ENCODE results near the gene AMBRA1.

Gene AMBRA1

DNA sequence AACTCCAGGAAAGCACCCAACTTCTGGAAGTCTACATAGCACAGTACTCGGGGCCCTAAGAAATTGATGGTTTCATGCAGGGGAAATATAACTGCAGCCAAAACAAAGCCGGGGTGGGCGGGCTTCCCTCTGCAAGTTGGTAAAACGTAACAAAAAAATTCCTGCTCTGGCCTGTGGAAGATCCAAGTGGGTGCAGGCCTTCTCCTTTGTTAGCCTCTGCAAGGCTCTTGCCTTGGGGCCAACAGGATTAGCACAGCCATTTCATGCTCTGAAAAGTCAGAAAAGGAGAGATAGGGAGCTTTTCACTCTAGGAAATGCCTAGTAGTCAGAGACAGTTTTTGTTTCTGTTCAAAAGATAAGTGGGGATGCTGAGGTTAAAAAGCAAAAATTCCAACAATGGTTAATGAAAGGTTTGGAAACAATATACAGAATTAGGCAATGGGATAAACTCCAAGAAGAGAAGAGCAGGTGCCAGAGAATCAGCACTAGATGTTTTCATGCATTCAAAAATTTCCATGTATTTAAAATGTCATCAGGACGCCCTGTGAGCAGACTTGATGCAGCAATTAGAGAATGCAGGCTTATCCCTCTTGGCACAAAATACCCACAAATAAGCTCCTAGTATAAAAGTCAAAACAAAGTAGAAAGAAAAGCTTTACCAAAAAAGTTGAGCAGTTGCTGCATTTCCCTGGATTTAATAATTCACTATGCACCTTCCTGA, 130.0 kb downstream of the AMBRA1 start:
- TF ChIP-seq SNAI2 (CRISPR knock-in tag; IDR thresholded peaks at IDR 0.05) (no peak), ZNF8 (CRISPR knock-in tag; IDR thresholded peaks at IDR 0.05) (no peak), ZFP30 (CRISPR knock-in tag; IDR thresholded peaks at IDR 0.05) (no peak), PPARA (CRISPR knock-in tag; IDR thresholded peaks at IDR 0.05; ENCODE audit: borderline replicate concordance) (no peak)
- TF ChIP-seq, protein P1, sequence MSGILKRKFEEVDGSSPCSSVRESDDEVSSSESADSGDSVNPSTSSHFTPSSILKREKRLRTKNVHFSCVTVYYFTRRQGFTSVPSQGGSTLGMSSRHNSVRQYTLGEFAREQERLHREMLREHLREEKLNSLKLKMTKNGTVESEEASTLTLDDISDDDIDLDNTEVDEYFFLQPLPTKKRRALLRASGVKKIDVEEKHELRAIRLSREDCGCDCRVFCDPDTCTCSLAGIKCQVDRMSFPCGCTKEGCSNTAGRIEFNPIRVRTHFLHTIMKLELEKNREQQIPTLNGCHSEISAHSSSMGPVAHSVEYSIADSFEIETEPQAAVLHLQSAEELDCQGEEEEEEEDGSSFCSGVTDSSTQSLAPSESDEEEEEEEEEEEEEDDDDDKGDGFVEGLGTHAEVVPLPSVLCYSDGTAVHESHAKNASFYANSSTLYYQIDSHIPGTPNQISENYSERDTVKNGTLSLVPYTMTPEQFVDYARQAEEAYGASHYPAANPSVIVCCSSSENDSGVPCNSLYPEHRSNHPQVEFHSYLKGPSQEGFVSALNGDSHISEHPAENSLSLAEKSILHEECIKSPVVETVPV (CRISPR knock-in tag; IDR thresholded peaks at IDR 0.05), result no peak
- ATAC-seq, result no peak

DNA sequence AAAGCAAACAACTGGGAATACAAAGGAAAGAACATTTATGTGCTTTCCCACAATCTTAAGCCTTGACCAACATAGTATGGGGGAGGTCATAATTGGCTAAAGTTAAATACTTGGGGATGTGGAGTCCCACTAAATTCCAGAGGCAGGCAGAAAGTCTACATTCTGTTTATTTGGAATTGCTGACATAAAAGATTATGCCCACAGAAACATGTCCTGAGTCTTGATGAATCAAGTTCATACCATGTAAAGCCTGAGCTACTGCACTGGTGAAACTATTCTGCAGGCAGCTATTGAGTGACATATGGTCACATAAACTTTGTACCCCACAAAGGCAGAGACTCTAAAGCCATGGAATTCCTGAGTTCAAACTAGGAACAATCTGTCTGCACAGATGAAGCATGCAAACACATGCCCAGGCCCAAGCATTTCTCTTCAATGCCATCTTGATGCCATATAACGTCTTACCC, 132.3 kb downstream of the AMBRA1 start:
- no peak for ATAC-seq
- TF ChIP-seq SNAI2 (CRISPR knock-in tag; IDR thresholded peaks at IDR 0.05), result no peak
- no peak for TF ChIP-seq GLIS3 (CRISPR knock-in tag; IDR thresholded peaks at IDR 0.05)
- no peak for TF ChIP-seq ZFP3 (CRISPR knock-in tag; IDR thresholded peaks at IDR 0.05)
- no peak for TF ChIP-seq CSDC2 (CRISPR knock-in tag; IDR thresholded peaks at IDR 0.05)
- TF ChIP-seq, protein P2, sequence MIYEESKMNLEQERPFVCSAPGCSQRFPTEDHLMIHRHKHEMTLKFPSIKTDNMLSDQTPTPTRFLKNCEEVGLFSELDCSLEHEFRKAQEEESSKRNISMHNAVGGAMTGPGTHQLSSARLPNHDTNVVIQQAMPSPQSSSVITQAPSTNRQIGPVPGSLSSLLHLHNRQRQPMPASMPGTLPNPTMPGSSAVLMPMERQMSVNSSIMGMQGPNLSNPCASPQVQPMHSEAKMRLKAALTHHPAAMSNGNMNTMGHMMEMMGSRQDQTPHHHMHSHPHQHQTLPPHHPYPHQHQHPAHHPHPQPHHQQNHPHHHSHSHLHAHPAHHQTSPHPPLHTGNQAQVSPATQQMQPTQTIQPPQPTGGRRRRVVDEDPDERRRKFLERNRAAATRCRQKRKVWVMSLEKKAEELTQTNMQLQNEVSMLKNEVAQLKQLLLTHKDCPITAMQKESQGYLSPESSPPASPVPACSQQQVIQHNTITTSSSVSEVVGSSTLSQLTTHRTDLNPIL (CRISPR knock-in tag; IDR thresholded peaks at IDR 0.05; ENCODE audit: low read depth), result no peak
- TF ChIP-seq, protein P1 (CRISPR knock-in tag; IDR thresholded peaks at IDR 0.05), result no peak
- TF ChIP-seq ESRRG (CRISPR knock-in tag; IDR thresholded peaks at IDR 0.05), result no peak
- TF ChIP-seq BACH2 (CRISPR knock-in tag; IDR thresholded peaks at IDR 0.05; ENCODE audit: borderline replicate concordance), result no peak

DNA sequence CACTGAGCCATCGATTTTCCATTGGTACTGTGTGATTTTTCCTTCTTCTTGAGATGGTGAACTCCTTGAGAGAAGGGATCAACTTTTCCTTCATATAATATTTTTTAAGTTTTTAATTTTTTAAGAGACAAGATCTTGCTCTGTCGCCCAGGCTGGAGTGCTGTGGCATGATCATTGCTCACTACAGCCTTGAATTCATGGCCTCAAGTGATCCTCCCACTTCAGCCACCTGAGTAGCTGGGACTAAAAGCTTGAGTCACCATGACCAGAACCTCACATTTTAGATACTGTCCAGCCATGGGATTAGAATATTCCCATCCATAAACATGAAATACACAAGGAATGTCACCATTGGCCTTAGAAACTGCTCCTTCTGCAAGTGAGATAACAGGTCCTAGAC, 135.3 kb downstream of the AMBRA1 start:
- no peak for ATAC-seq

More for the DNA sequence above, 135.3 kb downstream of the AMBRA1 start:
- TF ChIP-seq ZNF565 (CRISPR knock-in tag; conservative IDR thresholded peaks at IDR 0.05; ENCODE audit: low read depth) (no peak), TCF4 (CRISPR knock-in tag; IDR thresholded peaks at IDR 0.05; ENCODE audit: borderline replicate concordance) (no peak), PPARA (CRISPR knock-in tag; IDR thresholded peaks at IDR 0.05; ENCODE audit: borderline replicate concordance) (no peak), OSR1 (CRISPR knock-in tag; IDR thresholded peaks at IDR 0.05) (no peak), TOX (CRISPR knock-in tag; IDR thresholded peaks at IDR 0.05; ENCODE audit: borderline replicate concordance) (no peak), ZNF8 (CRISPR knock-in tag; IDR thresholded peaks at IDR 0.05) (no peak), ESRRG (CRISPR knock-in tag; IDR thresholded peaks at IDR 0.05) (no peak), RARB (CRISPR knock-in tag; IDR thresholded peaks at IDR 0.05) (no peak), CSDC2 (CRISPR knock-in tag; IDR thresholded peaks at IDR 0.05) (no peak), ZFP30 (CRISPR knock-in tag; IDR thresholded peaks at IDR 0.05) (no peak), ISL1 (CRISPR knock-in tag; IDR thresholded peaks at IDR 0.05) (no peak)
- TF ChIP-seq, protein P3, sequence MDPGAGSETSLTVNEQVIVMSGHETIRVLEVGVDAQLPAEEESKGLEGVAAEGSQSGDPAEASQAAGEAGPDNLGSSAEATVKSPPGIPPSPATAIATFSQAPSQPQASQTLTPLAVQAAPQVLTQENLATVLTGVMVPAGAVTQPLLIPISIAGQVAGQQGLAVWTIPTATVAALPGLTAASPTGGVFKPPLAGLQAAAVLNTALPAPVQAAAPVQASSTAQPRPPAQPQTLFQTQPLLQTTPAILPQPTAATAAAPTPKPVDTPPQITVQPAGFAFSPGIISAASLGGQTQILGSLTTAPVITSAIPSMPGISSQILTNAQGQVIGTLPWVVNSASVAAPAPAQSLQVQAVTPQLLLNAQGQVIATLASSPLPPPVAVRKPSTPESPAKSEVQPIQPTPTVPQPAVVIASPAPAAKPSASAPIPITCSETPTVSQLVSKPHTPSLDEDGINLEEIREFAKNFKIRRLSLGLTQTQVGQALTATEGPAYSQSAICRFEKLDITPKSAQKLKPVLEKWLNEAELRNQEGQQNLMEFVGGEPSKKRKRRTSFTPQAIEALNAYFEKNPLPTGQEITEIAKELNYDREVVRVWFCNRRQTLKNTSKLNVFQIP (CRISPR knock-in tag; IDR thresholded peaks at IDR 0.05; ENCODE audit: borderline replicate concordance, low read depth), result no peak
- TF ChIP-seq, protein P4, sequence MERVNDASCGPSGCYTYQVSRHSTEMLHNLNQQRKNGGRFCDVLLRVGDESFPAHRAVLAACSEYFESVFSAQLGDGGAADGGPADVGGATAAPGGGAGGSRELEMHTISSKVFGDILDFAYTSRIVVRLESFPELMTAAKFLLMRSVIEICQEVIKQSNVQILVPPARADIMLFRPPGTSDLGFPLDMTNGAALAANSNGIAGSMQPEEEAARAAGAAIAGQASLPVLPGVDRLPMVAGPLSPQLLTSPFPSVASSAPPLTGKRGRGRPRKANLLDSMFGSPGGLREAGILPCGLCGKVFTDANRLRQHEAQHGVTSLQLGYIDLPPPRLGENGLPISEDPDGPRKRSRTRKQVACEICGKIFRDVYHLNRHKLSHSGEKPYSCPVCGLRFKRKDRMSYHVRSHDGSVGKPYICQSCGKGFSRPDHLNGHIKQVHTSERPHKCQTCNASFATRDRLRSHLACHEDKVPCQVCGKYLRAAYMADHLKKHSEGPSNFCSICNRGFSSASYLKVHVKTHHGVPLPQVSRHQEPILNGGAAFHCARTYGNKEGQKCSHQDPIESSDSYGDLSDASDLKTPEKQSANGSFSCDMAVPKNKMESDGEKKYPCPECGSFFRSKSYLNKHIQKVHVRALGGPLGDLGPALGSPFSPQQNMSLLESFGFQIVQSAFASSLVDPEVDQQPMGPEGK (CRISPR knock-in tag; IDR thresholded peaks at IDR 0.05; ENCODE audit: borderline replicate concordance), result no peak
- TF ChIP-seq, protein P1 (CRISPR knock-in tag; IDR thresholded peaks at IDR 0.05), result no peak

Measured in SK-N-SH treated with all-trans-retinoic acid at 6 μM for 48 hours (cell line).